NAMALWA (cell line): Measurements from ENCODE around the gene CDK14.
A peak's percentile ranks its signal among the peaks of the same experiment; 100 is the strongest.

ENCODE experiments used
- DNase-seq: peaks from one replicate; pipeline ENCODE4 v3.0.0-alpha.2; 2015; ENCODE audit warnings: low spot score

Gene CDK14

GRCh38 chr7:90596671-90597562 lies 796 bp downstream of the CDK14 start:
- DNase-seq, result peak; percentile 70

- no peak for DNase-seq
These were observed 1.6 kb downstream of the CDK14 start for GRCh38 chr7:90597563-90598253.

GRCh38 chr7:90599038-90599437 lies 2.9 kb downstream of the CDK14 start:
- no peak for DNase-seq

- peak; percentile 62 for DNase-seq
These were observed 3.9 kb downstream of the CDK14 start for GRCh38 chr7:90599892-90600555.

- no peak for DNase-seq
These were observed 6.2 kb downstream of the CDK14 start for GRCh38 chr7:90602303-90602702.

- no peak for DNase-seq
These were observed 7.2 kb downstream of the CDK14 start for GRCh38 chr7:90603346-90603745.

- DNase-seq, result no peak
These were observed 8.3 kb downstream of the CDK14 start for GRCh38 chr7:90604383-90604782.

- no peak for DNase-seq
These were observed 8.9 kb downstream of the CDK14 start for GRCh38 chr7:90605055-90605454.

- no peak for DNase-seq
These were observed 11.1 kb downstream of the CDK14 start for GRCh38 chr7:90607196-90607595.

- DNase-seq, result no peak
These were observed 14.0 kb downstream of the CDK14 start for GRCh38 chr7:90610105-90610504.

GRCh38 chr7:90611115-90611514 lies 15.0 kb downstream of the CDK14 start:
- no peak for DNase-seq

GRCh38 chr7:90613088-90613498 lies 17.0 kb downstream of the CDK14 start:
- DNase-seq, result no peak

GRCh38 chr7:90617442-90617841 lies 21.3 kb downstream of the CDK14 start:
- DNase-seq, result no peak

GRCh38 chr7:90618876-90619275 lies 22.8 kb downstream of the CDK14 start:
- DNase-seq, result no peak

- DNase-seq, result no peak
These were observed 25.1 kb downstream of the CDK14 start for GRCh38 chr7:90621125-90621746.

GRCh38 chr7:90621747-90622140 lies 25.6 kb downstream of the CDK14 start:
- no peak for DNase-seq

GRCh38 chr7:90622670-90623069 lies 26.5 kb downstream of the CDK14 start:
- no peak for DNase-seq

GRCh38 chr7:90624225-90624911 lies 28.2 kb downstream of the CDK14 start:
- no peak for DNase-seq

GRCh38 chr7:90625051-90625450 lies 28.9 kb downstream of the CDK14 start:
- no peak for DNase-seq

GRCh38 chr7:90625562-90625961 lies 29.4 kb downstream of the CDK14 start:
- DNase-seq, result no peak

- DNase-seq, result no peak
These were observed 29.9 kb downstream of the CDK14 start for GRCh38 chr7:90626013-90626412.
